Aorta (tissue), 5 donors: ENCODE measurements around the gene BOLA2B. TPM values are rescaled to one million over a fixed set of nuclear protein-coding genes. Genes with fewer than 3 reads are reported as not detected.
A peak's percentile ranks its signal among the peaks of the same experiment; 100 is the strongest.

Source experiments
- ATAC-seq: fragments of 200-7000 bp; cut with Tn5 transposase; one replicate; pipeline ENCODE4 v1.9.1; 2022; ENCODE audit warnings: moderate library complexity; ENCODE audit not compliant: low FRiP score
- DNase-seq, 2 donors: peaks; one replicate each; pipeline ENCODE4 v3.0.0-alpha.2; 2020
- H3K27ac ChIP-seq, 2 donors: one replicate each; pipeline ENCODE4 v1.5.1; 2013; ENCODE audit warnings: low read length in 2 of 2, mild to moderate bottlenecking in 2 of 2, moderate library complexity in 2 of 2, control low read depth in 1 of 2, inconsistent platforms in 1 of 2, low read depth in 1 of 2
- H3K27me3 ChIP-seq, 2 donors: one replicate each; pipeline ENCODE4 v1.6.1; 2013; ENCODE audit warnings: control low read depth in 1 of 2, low read length in 1 of 2, mild to moderate bottlenecking in 1 of 2, moderate library complexity in 1 of 2; ENCODE audit not compliant: insufficient read depth in 2 of 2, control insufficient read depth in 1 of 2
- H3K36me3 ChIP-seq, 2 donors: one replicate each; pipeline ENCODE4 v1.6.1; 2013; ENCODE audit warnings: control low read depth in 1 of 2, low read length in 1 of 2, mild to moderate bottlenecking in 1 of 2; ENCODE audit not compliant: insufficient read depth in 2 of 2, control insufficient read depth in 1 of 2
- H3K4me1 ChIP-seq, 2 donors: one replicate each; pipeline ENCODE4 v1.6.1; 2013; ENCODE audit warnings: low read length in 2 of 2, control low read depth in 1 of 2, mild to moderate bottlenecking in 1 of 2, moderate library complexity in 1 of 2; ENCODE audit not compliant: insufficient read depth in 2 of 2, control insufficient read depth in 1 of 2
- H3K4me3 ChIP-seq, 2 donors: one replicate each; pipeline ENCODE4 v1.5.1; 2013; ENCODE audit warnings: low read length in 2 of 2, control low read depth in 1 of 2, mild to moderate bottlenecking in 1 of 2
- H3K9me3 ChIP-seq: one replicate; pipeline ENCODE4 v1.6.1; 2013; ENCODE audit warnings: mild to moderate bottlenecking, low read length; ENCODE audit not compliant: control insufficient read depth
- WGBS, 2 donors: extraction: QIAGEN DNeasy Blood & Tissue Kit; methylation state at CpG; one replicate each; pipeline ENCODE4 v1.1.7; 2013; 5-methylcytosine and 5-hydroxymethylcytosine counted together
- intact Hi-C, 2 donors: fragments of 100-400 bp; cut with DNase I; formaldehyde crosslinking; loops; one replicate each; pipeline versions ENCODE4 v1.14.2 to v1.15.0; 2022
- polyA plus RNA-seq, 2 donors: library from polyadenylated mRNA; stranded (reverse); fragments of 200-250 nt; gene quantifications; one replicate each; pipeline ENCODE4 v1.2.3, GENCODE V29; 2013
- total RNA-seq, 2 donors: library from RNA; stranded (reverse); fragmentation: NEBNext Ultra II Directional; extraction: Animal tissue kit (Norgen Biotek cat#: 25700); gene quantifications; one replicate each; pipeline ENCODE4 v1.2.1, GENCODE V29; 2021
- donor health status: healthy with polysubstance abuse.
- donor health status: Bipolar disorder and iron deficiency.
- donor health status: DM: no; HTN: no; CAD: no.
- donor health status: DM: no; HTN: no; CAD: no.
- donor health status: DM: yes; HTN: yes; CAD: no.

The BOLA2B gene
- total and polyA plus RNA-seq, 4 donors, result 31.3 to 145 (median 66.9) TPM

- intact Hi-C loops, result no loop called here
- no peak overlapping the region for H3K27ac ChIP-seq
- no peaks in the 10 kb centered on the region for H3K4me1 ChIP-seq
- ATAC-seq (peak; percentile 12), DNase-seq (peak; percentile 81 to 84)
- H3K9me3 ChIP-seq, result no peaks in the 10 kb centered on the region
- H3K36me3 ChIP-seq, result no peaks in the 10 kb centered on the region
- no peak overlapping the region for H3K4me3 ChIP-seq
- no peaks in the 10 kb centered on the region for H3K27me3 ChIP-seq
- 84 to 86% methylated on average over 15 of the region's 15 CpGs for WGBS, 2 donors
Measured at GRCh38 chr16:30185683-30186421, 7.6 kb downstream of the BOLA2B start.

GRCh38 chr16:30184891-30185682 lies 8.4 kb downstream of the BOLA2B start:
- H3K4me3 ChIP-seq, result no peak overlapping the region
- DNase-seq (peak; percentile 56 to 76), ATAC-seq (no peak)
- H3K27ac ChIP-seq, result no peak overlapping the region
- WGBS, 2 donors, result 83 to 92% methylated on average over 13 of the region's 13 CpGs
- H3K36me3 ChIP-seq, result no peaks in the 10 kb centered on the region
- intact Hi-C loops, result loop anchor here in 1 of 2 donors (5.0 kb wide), 1 partner anchor 63 kb away; the partner anchor contains the start of gene MAPK3
- no peaks in the 10 kb centered on the region for H3K27me3 ChIP-seq
- no peaks in the 10 kb centered on the region for H3K9me3 ChIP-seq
- no peaks in the 10 kb centered on the region for H3K4me1 ChIP-seq

- DNase-seq, result peak; percentile 69 to 77
- Histone ChIP-seq H3K4me1 (no peaks in the 10 kb centered on the region), H3K4me3 (no peak overlapping the region), H3K27me3 (no peaks in the 10 kb centered on the region), H3K27ac (no peak overlapping the region), H3K36me3 (no peaks in the 10 kb centered on the region), H3K9me3 (no peaks in the 10 kb centered on the region)
- ATAC-seq, result no peak
- WGBS, 2 donors, result 51 to 52% methylated on average over 21 to 24 of the region's 24 CpGs
- intact Hi-C loops, result loop anchor here in 1 of 2 donors (5.0 kb wide), 1 partner anchor 62 kb away; the partner anchor contains the start of gene MAPK3
Measured at GRCh38 chr16:30184096-30184890, 9.2 kb downstream of the BOLA2B start.

- no peaks in the 10 kb centered on the region for H3K36me3 ChIP-seq
- H3K27me3 ChIP-seq, result no peaks in the 10 kb centered on the region
- H3K4me1 ChIP-seq, result no peaks in the 10 kb centered on the region
- H3K4me3 ChIP-seq, result peak within 1 kb of the TSS; percentile 59 to 88
- H3K9me3 ChIP-seq, result no peaks in the 10 kb centered on the region
- ATAC-seq (peak; percentile 86), DNase-seq (peak; percentile 91 to 94)
- intact Hi-C loops, result loop anchor here in 1 of 2 donors (5.0 kb wide), 1 partner anchor 61 kb away; the partner anchor contains the start of gene MAPK3
- WGBS, 2 donors, result 0 to 1% methylated on average over 53 to 81 of the region's 81 CpGs
- H3K27ac ChIP-seq, result peak within 1 kb of the TSS in 1 of 2 donors; percentile 31
Measured at GRCh38 chr16:30183233-30184095, 10.0 kb downstream of the BOLA2B start, which contains the start of gene CORO1A. Gene CORO1A, plus strand, starts transcription at chr16:30183602. Its CDS starts 1,608 bp downstream, at chr16:30185210.

GRCh38 chr16:30180741-30181140 lies 12.7 kb downstream of the BOLA2B start:
- Histone ChIP-seq H3K27me3 (no peaks in the 10 kb centered on the region), H3K27ac (no peak overlapping the region), H3K36me3 (no peaks in the 10 kb centered on the region), H3K4me1 (no peaks in the 10 kb centered on the region), H3K9me3 (no peaks in the 10 kb centered on the region), H3K4me3 (no peak overlapping the region)
- intact Hi-C loops, result loop anchor here in 1 of 2 donors (5.0 kb wide), 1 partner anchor 58 kb away; the partner anchor contains the start of gene MAPK3
- WGBS, 2 donors, result 77 to 91% methylated on average over 3 of the region's 3 CpGs
- DNase-seq (no peak), ATAC-seq (no peak)

GRCh38 chr16:30179931-30180330 lies 13.5 kb downstream of the BOLA2B start:
- H3K4me3 ChIP-seq, result no peak overlapping the region
- no peaks in the 10 kb centered on the region for H3K27me3 ChIP-seq
- no peaks in the 10 kb centered on the region for H3K36me3 ChIP-seq
- no peaks in the 10 kb centered on the region for H3K4me1 ChIP-seq
- DNase-seq (no peak), ATAC-seq (no peak)
- 93 to 97% methylated on average over 9 of the region's 9 CpGs for WGBS, 2 donors
- H3K27ac ChIP-seq, result no peak overlapping the region
- intact Hi-C loops, result loop anchor here in 1 of 2 donors (5.0 kb wide), 1 partner anchor 58 kb away; the partner anchor contains the start of gene MAPK3
- H3K9me3 ChIP-seq, result no peaks in the 10 kb centered on the region

- 92 to 94% methylated on average over 4 of the region's 4 CpGs for WGBS, 2 donors
- no peaks in the 10 kb centered on the region for H3K36me3 ChIP-seq
- no peak for DNase-seq
- H3K9me3 ChIP-seq, result no peaks in the 10 kb centered on the region
- ATAC-seq, result no peak
- no peaks in the 10 kb centered on the region for H3K4me1 ChIP-seq
- H3K4me3 ChIP-seq, result no peak overlapping the region
- H3K27ac ChIP-seq, result no peak overlapping the region
- no peaks in the 10 kb centered on the region for H3K27me3 ChIP-seq
- intact Hi-C loops, result no loop called here
Measured at GRCh38 chr16:30179195-30179594, 14.3 kb downstream of the BOLA2B start.
